Upper lobe of left lung (tissue), 6 donors: ENCODE data around the gene S100A3. TPM values are rescaled to one million over a fixed set of nuclear protein-coding genes. Genes with fewer than 3 reads are reported as not detected.
"Not testable (repeated sequence)": the region's sequence is repeated elsewhere in the genome, so short reads cannot be mapped to it uniquely, and the experiment has no call there.

Experiments
- ATAC-seq, 2 donors: fragments of 200-7000 bp; cut with Tn5 transposase; one replicate each; pipeline ENCODE4 v1.9.1; 2022; ENCODE audit warnings: mild to moderate bottlenecking in 2 of 2, moderate library complexity in 2 of 2; ENCODE audit not compliant: low FRiP score in 2 of 2
- DNase-seq, 2 donors: peaks; one replicate each; pipeline ENCODE4 v3.0.0-alpha.2; 2019 to 2020
- H3K27ac ChIP-seq, 4 donors: fragments of 200-600 bp; sonication (generic); one replicate each; pipeline ENCODE4 v1.5.1; 2016 to 2019
- H3K27me3 ChIP-seq, 4 donors: fragments of 200-600 bp; sonication (generic); one replicate each; pipeline ENCODE4 v1.5.1; 2017 to 2019
- H3K36me3 ChIP-seq, 4 donors: fragments of 200-600 bp; sonication (generic); one replicate each; pipeline ENCODE4 v1.5.1; 2016 to 2019
- H3K4me1 ChIP-seq, 4 donors: fragments of 200-600 bp; sonication (generic); one replicate each; pipeline ENCODE4 v1.5.1; 2018 to 2019
- H3K4me3 ChIP-seq, 4 donors: fragments of 200-600 bp; sonication (generic); one replicate each; pipeline ENCODE4 v1.5.1; 2017 to 2019; ENCODE audit warnings: mild to moderate bottlenecking in 2 of 4, moderate library complexity in 1 of 4
- H3K9me3 ChIP-seq, 4 donors: fragments of 200-600 bp; sonication (generic); one replicate each; pipeline ENCODE4 v1.5.1; 2018 to 2019
- EP300 ChIP-seq, 4 donors: sonication (generic); formaldehyde crosslinking; IDR thresholded peaks; one replicate each; pipeline ENCODE4 v1.5.1; 2017; ENCODE audit warnings: antibody characterized with exemption in 4 of 4, control low read depth in 2 of 4
- POLR2A ChIP-seq, 4 donors: fragments of 450-650 bp; IDR thresholded peaks; one replicate each; pipeline ENCODE4 v1.5.1; 2016 to 2017; ENCODE audit warnings: antibody characterized with exemption in 4 of 4, mild to moderate bottlenecking in 2 of 4
- POLR2AphosphoS5 ChIP-seq, 2 donors: sonication (generic); formaldehyde crosslinking; IDR thresholded peaks; one replicate each; pipeline ENCODE4 v1.5.1; 2017; ENCODE audit warnings: antibody characterized with exemption in 2 of 2
- WGBS, 2 donors: methylation state at CpG; one replicate each; pipeline ENCODE4 v1.1.5; 2017 to 2018; 5-methylcytosine and 5-hydroxymethylcytosine counted together
- total RNA-seq, 6 donors: library from RNA; depleted of rRNA in 4 of 6; stranded (reverse); fragments of >200 nt in 4 of 6; gene quantifications; one replicate each; pipeline versions ENCODE4 v1.1.0 to v1.2.1, GENCODE V29; 2016 to 2021
- TF ChIP-seq, protein P1 (sequence below), 6 experiments: fragments of 450-650 bp in 4 of 6; fragments of 200-600 bp in 2 of 6; sonication (generic) in 2 of 6; IDR thresholded peaks; one replicate each; pipeline ENCODE4 v1.5.1; 2016 to 2019; ENCODE audit warnings: antibody characterized with exemption in 6 of 6
- donor health status: DM: no; HTN: no; CAD: no; lungs with moderate emphysema.
- donor health status: DM: no; HTN: yes; CAD: no; lungs with severe emphysema.

The S100A3 gene
- total RNA-seq, 6 donors from 2014 or later, result 2.0 to 4.4 (median 2.1) TPM; not detected in 1

DNA sequence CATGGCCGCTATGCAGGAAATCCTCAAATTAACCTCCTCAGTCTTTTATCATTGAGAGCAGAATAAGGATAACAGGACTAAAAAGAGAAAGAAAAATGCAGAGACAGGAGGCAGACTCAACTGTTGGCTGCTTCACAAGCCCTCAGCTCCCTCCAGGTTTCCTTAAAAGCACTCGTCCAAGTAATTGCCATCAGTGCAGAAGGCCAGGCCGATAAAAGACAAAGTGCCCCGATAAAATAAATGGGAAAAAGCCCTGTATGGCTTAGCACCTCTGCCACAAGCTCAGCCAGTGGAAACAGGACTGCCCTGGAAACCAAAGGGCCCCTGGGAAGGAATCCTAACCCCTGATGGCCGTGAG lies 21.4 kb downstream of the S100A3 start:
- ATAC-seq (no peak), DNase-seq (no peak)
- Histone ChIP-seq H3K4me3 (no peak overlapping the region), H3K36me3 (peaks cover 0 to 4% (median 0%) of the 10 kb centered on the region in 4 donors), H3K27ac (no peak overlapping the region), H3K27me3 (no peaks in the 10 kb centered on the region), H3K9me3 (no peaks in the 10 kb centered on the region), H3K4me1 (peaks cover 12 to 25% (median 22%) of the 10 kb centered on the region in 4 donors)
- TF ChIP-seq POLR2A (IDR thresholded peaks at IDR 0.05), result no peak
- no peak for TF ChIP-seq EP300 (IDR thresholded peaks at IDR 0.05)
- TF ChIP-seq POLR2AphosphoS5 (IDR thresholded peaks at IDR 0.05), result no peak
- TF ChIP-seq, protein P1, sequence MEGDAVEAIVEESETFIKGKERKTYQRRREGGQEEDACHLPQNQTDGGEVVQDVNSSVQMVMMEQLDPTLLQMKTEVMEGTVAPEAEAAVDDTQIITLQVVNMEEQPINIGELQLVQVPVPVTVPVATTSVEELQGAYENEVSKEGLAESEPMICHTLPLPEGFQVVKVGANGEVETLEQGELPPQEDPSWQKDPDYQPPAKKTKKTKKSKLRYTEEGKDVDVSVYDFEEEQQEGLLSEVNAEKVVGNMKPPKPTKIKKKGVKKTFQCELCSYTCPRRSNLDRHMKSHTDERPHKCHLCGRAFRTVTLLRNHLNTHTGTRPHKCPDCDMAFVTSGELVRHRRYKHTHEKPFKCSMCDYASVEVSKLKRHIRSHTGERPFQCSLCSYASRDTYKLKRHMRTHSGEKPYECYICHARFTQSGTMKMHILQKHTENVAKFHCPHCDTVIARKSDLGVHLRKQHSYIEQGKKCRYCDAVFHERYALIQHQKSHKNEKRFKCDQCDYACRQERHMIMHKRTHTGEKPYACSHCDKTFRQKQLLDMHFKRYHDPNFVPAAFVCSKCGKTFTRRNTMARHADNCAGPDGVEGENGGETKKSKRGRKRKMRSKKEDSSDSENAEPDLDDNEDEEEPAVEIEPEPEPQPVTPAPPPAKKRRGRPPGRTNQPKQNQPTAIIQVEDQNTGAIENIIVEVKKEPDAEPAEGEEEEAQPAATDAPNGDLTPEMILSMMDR (IDR thresholded peaks at IDR 0.05), result no peak
- 88 to 91% methylated on average over 5 of the region's 5 CpGs for WGBS, 2 donors

DNA sequence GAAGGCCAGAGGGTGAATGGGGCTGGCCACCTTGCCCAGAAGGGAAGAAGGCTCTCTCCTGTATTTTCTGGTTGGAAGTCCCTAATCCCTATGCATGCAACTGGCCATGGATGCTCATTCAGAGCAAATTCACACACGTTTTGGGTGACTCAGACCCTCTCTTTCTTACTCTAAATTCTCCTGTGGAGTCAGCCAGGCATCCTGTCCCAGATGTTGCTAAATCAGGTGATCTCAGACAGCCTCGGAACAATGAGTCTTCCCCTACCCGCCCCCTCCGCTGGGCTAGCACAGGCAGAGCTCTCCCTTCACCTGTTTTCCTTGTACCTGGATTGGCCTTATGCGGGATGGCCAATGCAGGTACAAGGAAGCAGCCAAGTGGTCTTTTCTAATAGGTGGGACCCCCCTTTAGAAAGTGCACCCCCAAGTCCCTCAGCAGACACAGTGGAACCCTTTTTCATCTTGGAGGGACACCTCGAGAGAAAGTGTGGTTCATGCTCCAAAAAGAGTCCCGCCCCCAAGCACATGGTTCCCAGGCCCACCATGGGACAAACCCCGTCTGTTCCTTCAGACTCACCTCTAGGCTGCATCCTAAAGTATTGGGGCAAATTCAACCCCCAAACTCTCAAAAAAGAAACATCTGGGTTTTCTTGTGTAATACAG lies 21.9 kb downstream of the S100A3 start:
- Histone ChIP-seq H3K27ac (no peak overlapping the region), H3K9me3 (no peaks in the 10 kb centered on the region), H3K4me3 (no peak overlapping the region), H3K27me3 (no peaks in the 10 kb centered on the region), H3K36me3 (peaks cover 0 to 4% (median 0%) of the 10 kb centered on the region in 4 donors), H3K4me1 (peaks cover 7 to 20% (median 17%) of the 10 kb centered on the region in 4 donors)
- ATAC-seq, result no peak
- no peak for DNase-seq
- 84 to 95% methylated on average over 8 of the region's 8 CpGs for WGBS, 2 donors
- TF ChIP-seq POLR2A (IDR thresholded peaks at IDR 0.05) (no peak), EP300 (IDR thresholded peaks at IDR 0.05) (no peak)
- TF ChIP-seq, protein P1 (IDR thresholded peaks at IDR 0.05), result no peak

DNA sequence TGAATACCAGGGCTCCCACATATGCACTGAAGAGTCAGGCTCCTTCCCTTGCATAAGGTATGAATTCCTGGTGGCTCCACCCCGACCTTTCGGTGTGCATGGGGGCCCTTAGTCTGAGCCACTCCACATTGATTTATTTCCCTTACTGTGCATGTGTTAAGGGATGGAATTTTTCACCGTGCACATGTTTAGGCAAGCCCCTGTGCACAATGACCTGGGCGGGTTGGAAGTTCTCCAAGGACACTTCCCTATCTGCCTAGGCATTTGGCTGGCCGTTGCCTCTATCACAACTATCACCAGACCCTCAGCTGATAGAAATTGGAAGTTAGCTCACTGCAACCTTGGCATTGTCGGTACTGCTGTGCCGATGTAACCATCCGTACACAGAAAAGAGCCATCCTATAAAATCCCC lies 22.9 kb downstream of the S100A3 start:
- Histone ChIP-seq H3K4me3 (no peak overlapping the region), H3K27ac (peak overlapping the region in 1 of 4 donors; percentile 11), H3K9me3 (no peaks in the 10 kb centered on the region), H3K27me3 (no peaks in the 10 kb centered on the region), H3K4me1 (peaks cover 0 to 12% (median 10%) of the 10 kb centered on the region in 4 donors), H3K36me3 (peaks cover 0 to 4% (median 0%) of the 10 kb centered on the region in 4 donors)
- WGBS, 2 donors, result 24 to 41% methylated on average over 8 of the region's 8 CpGs
- TF ChIP-seq EP300 (IDR thresholded peaks at IDR 0.05) (no peak), POLR2A (IDR thresholded peaks at IDR 0.05) (no peak), POLR2AphosphoS5 (IDR thresholded peaks at IDR 0.05) (no peak)
- TF ChIP-seq, protein P1 (IDR thresholded peaks at IDR 0.05), result no peak
- DNase-seq (no peak), ATAC-seq (no peak)

DNA sequence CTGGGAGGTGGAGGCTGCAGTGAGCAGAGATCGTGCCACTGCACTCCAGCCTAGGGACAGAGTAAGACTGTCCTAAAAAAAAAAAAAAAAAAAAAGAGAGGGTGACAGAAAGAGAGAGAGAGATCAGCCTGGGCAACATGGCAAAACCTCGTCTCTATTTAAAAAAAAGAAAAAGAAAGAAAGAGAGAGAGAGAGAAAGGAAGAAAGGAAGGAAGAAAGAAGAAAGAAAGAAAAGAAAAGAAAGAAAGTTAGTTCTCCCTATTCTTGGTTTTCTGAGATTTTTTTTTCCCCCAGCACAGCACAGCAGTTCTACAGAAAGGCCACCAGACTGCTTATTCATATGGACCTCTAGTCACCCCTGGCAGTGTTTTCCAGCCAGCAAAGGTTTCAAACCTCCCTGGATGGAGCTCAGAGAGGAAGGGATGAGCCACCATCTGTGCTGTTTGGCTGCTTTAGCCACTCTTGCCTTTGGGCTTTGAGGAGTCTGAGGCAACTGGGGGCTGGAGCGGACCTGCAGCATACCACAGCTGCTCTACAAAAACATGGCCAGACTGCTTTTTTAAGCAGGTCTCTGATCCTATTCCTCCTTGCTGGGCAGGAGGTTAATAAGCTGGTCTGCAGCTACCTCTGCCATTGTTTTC lies 23.9 kb downstream of the S100A3 start:
- ATAC-seq (peak in 1 of 2 donors; percentile 75), DNase-seq (no peak)
- Histone ChIP-seq H3K4me1 (peaks cover 0 to 12% (median 10%) of the 10 kb centered on the region in 4 donors), H3K4me3 (no peak overlapping the region), H3K27me3 (no peaks in the 10 kb centered on the region), H3K27ac (no peak overlapping the region), H3K9me3 (no peaks in the 10 kb centered on the region), H3K36me3 (peaks cover 0 to 4% (median 0%) of the 10 kb centered on the region in 4 donors)
- TF ChIP-seq POLR2AphosphoS5 (IDR thresholded peaks at IDR 0.05) (no peak), EP300 (IDR thresholded peaks at IDR 0.05) (no peak), POLR2A (IDR thresholded peaks at IDR 0.05) (no peak)
- TF ChIP-seq, protein P1 (IDR thresholded peaks at IDR 0.05), result no peak
- WGBS, 2 donors, result 44 to 61% methylated on average over 2 to 3 of the region's 3 CpGs

DNA sequence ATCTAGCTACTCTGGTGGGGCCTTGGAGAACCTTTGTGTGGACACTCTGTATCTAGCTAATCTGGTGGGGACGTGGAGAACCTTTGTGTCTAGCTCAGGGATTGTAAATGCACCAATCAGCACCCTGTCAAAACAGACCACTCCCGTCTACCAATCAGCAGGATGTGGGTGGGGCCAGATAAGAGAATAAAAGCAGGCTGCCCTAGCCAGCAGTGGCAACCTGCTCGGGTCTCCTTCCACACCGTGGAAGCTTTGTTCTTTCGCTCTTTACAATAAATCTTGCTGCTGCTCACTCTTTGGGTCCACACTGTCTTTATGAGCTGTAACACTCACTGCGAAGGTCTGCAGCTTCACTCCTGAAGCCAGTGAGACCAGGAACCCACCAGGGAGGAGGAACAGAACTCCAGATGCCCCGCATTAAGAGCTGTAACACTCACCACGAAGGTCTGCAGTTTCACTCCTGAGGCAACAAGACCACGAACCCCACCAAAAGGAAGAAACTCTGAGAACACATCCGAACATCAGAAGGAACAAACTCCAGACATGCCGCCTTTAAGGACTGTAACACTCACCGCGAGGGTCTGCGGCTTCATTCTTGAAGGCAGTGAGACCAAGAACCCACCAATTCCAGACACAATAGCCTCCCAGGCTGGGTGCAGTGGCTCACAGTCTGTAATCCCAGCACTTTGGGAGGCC lies 26.6 kb downstream of the S100A3 start:
- ATAC-seq, H3K4me3 ChIP-seq, H3K27ac ChIP-seq, H3K36me3 ChIP-seq, H3K27me3 ChIP-seq, DNase-seq, H3K9me3 ChIP-seq: not testable (repeated sequence)
- peaks cover 0 to 17% (median 12%) of the 10 kb centered on the region in 4 donors for H3K4me1 ChIP-seq
- 76 to 80% methylated on average over 14 of the region's 14 CpGs for WGBS, 2 donors

DNA sequence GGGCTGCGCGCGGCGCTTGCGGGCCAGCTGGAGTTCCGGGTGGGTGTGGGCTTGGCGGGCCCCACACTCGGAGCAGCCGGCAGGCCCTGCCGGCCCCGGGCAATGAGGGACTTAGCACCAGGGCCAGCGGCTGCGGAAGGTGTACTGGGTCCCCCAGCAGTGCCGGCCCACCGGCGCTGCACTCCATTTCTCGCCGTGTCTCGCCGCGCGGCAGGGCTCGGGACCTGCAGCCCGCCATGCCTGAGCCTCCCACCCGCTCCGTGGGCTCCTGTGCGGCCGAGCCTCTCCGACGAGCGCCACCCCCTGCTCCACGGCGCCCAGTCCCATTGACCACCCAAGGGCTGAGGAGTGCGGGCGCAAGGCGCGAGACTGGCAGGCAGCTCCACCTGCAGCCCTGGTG lies 27.2 kb downstream of the S100A3 start:
- not testable (repeated sequence) for H3K27me3 ChIP-seq, H3K36me3 ChIP-seq, ATAC-seq, H3K9me3 ChIP-seq, H3K4me3 ChIP-seq, H3K27ac ChIP-seq
- 96 to 98% methylated on average over 23 to 36 of the region's 37 CpGs for WGBS, 2 donors
- H3K4me1 ChIP-seq, result peaks cover 0 to 17% (median 11%) of the 10 kb centered on the region in 4 donors
- peak in 1 of 2 donors; percentile 70 for DNase-seq
